ENCODE results near the gene JMJD4. TPM values are rescaled to one million over a fixed set of nuclear protein-coding genes. Genes with fewer than 3 reads are reported as not detected.

JMJD4 gene
- total RNA-seq, 2 donors from 2014 or later, result 19.4 to 21.8 TPM

DNA sequence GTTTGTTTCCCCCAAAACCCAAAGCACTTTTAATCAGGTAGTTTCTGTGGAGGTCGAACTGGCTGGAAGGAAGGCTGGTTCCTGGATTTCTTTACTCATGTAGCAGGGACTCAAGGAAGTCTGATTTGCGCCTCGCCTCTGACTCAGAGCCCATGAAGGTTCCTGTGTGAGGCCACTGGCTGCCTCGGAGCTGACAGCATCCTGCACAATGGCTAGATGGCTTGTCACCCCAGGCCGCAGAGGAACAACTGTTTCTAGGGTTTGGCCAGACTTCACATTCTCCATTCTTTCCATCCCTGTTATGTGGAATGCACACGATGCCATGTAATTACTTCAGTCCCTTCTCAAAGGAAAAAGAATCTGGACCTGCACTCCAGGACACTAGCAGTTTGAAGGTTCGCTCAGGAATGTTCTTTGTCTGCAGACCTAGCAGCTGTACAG is 41.2 kb upstream of the JMJD4 start:
- no peak overlapping the region for H3K4me3 Mint-ChIP-seq
- no peaks in the 10 kb centered on the region for H3K27me3 Mint-ChIP-seq (ENCODE audit: insufficient read depth)
- WGBS, 2 experiments (ENCODE audit: insufficient coverage in 1 of 2, insufficient read length in 1 of 2), result 69 to 93% methylated on average over 5 to 7 of the region's 7 CpGs
- Histone ChIP-seq H3K9ac (ENCODE audit: extremely low read depth, low read length, poor library complexity, severe bottlenecking) (no peak overlapping the region), H3K36me3 (ENCODE audit: control insufficient read depth, insufficient read depth, low read length) (peaks cover 5% of the 10 kb centered on the region), H3K9me3 (ENCODE audit: control insufficient read depth, low read length) (no peaks in the 10 kb centered on the region), H3K27me3 (ENCODE audit: control insufficient read depth, insufficient read depth, low read length, poor library complexity, severe bottlenecking) (no peaks in the 10 kb centered on the region), H3K4me1 (ENCODE audit: control insufficient read depth, insufficient read depth, low read length) (no peaks in the 10 kb centered on the region), H3K4me3 (ENCODE audit: low read length) (no peak overlapping the region), H3K27ac (ENCODE audit: low read depth, low read length) (peak overlapping the region; percentile 97)
- no peak overlapping the region for H3K27ac Mint-ChIP-seq
- H3K9me3 Mint-ChIP-seq, result no peaks in the 10 kb centered on the region
- DNase-seq, result no peak
- TF ChIP-seq, protein P1, sequence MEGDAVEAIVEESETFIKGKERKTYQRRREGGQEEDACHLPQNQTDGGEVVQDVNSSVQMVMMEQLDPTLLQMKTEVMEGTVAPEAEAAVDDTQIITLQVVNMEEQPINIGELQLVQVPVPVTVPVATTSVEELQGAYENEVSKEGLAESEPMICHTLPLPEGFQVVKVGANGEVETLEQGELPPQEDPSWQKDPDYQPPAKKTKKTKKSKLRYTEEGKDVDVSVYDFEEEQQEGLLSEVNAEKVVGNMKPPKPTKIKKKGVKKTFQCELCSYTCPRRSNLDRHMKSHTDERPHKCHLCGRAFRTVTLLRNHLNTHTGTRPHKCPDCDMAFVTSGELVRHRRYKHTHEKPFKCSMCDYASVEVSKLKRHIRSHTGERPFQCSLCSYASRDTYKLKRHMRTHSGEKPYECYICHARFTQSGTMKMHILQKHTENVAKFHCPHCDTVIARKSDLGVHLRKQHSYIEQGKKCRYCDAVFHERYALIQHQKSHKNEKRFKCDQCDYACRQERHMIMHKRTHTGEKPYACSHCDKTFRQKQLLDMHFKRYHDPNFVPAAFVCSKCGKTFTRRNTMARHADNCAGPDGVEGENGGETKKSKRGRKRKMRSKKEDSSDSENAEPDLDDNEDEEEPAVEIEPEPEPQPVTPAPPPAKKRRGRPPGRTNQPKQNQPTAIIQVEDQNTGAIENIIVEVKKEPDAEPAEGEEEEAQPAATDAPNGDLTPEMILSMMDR (conservative IDR thresholded peaks at IDR 0.05), result no peak
- H3K36me3 Mint-ChIP-seq (ENCODE audit: low read depth), result peaks cover 19% of the 10 kb centered on the region
- no peaks in the 10 kb centered on the region for H3K4me1 Mint-ChIP-seq

DNA sequence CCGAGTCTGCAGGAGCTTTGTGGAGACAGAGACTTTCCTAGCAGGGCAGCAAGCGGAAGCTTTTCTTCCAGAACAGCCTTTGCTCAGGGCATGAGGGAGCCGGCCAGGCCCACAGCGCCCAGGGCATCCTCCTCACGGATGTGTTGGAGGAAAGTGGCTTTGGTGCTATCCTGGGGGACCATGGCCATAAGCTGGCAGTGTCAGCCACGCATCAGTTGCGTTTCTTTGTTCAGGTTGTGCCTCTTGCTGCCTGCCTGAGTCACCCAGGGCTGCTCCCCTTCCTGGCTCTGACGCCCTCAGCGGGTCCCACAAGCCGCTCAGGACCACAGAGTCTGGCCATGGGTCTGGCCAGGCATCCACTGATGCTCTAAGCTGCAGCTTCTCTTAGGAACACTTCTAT is 40.7 kb upstream of the JMJD4 start:
- Histone ChIP-seq H3K4me1 (ENCODE audit: control insufficient read depth, insufficient read depth, low read length) (no peaks in the 10 kb centered on the region), H3K27ac (ENCODE audit: low read depth, low read length) (peak overlapping the region; percentile 97), H3K9ac (ENCODE audit: extremely low read depth, low read length, poor library complexity, severe bottlenecking) (no peak overlapping the region), H3K4me3 (ENCODE audit: low read length) (no peak overlapping the region), H3K9me3 (ENCODE audit: control insufficient read depth, low read length) (no peaks in the 10 kb centered on the region), H3K27me3 (ENCODE audit: control insufficient read depth, insufficient read depth, low read length, poor library complexity, severe bottlenecking) (no peaks in the 10 kb centered on the region), H3K36me3 (ENCODE audit: control insufficient read depth, insufficient read depth, low read length) (peaks cover 5% of the 10 kb centered on the region)
- TF ChIP-seq, protein P1 (conservative IDR thresholded peaks at IDR 0.05), result no peak
- Mint-ChIP-seq H3K27ac (no peak overlapping the region), H3K36me3 (ENCODE audit: low read depth) (peaks cover 18% of the 10 kb centered on the region), H3K4me1 (no peaks in the 10 kb centered on the region), H3K4me3 (no peak overlapping the region), H3K9me3 (no peaks in the 10 kb centered on the region), H3K27me3 (ENCODE audit: insufficient read depth) (no peaks in the 10 kb centered on the region)
- WGBS, 2 experiments (ENCODE audit: insufficient coverage in 1 of 2, insufficient read length in 1 of 2), result 91 to 94% methylated on average over 9 to 10 of the region's 10 CpGs
- DNase-seq, result no peak

- H3K27me3 Mint-ChIP-seq (ENCODE audit: insufficient read depth), result no peaks in the 10 kb centered on the region
- TF ChIP-seq, protein P1 (conservative IDR thresholded peaks at IDR 0.05), result no peak
- peaks cover 18% of the 10 kb centered on the region for H3K36me3 Mint-ChIP-seq (ENCODE audit: low read depth)
- no peaks in the 10 kb centered on the region for H3K9me3 Mint-ChIP-seq
- H3K4me1 Mint-ChIP-seq, result no peaks in the 10 kb centered on the region
- Histone ChIP-seq H3K36me3 (ENCODE audit: control insufficient read depth, insufficient read depth, low read length) (peaks cover 5% of the 10 kb centered on the region), H3K4me1 (ENCODE audit: control insufficient read depth, insufficient read depth, low read length) (no peaks in the 10 kb centered on the region), H3K27ac (ENCODE audit: low read depth, low read length) (peak overlapping the region; percentile 97), H3K4me3 (ENCODE audit: low read length) (no peak overlapping the region), H3K27me3 (ENCODE audit: control insufficient read depth, insufficient read depth, low read length, poor library complexity, severe bottlenecking) (no peaks in the 10 kb centered on the region), H3K9ac (ENCODE audit: extremely low read depth, low read length, poor library complexity, severe bottlenecking) (no peak overlapping the region), H3K9me3 (ENCODE audit: control insufficient read depth, low read length) (no peaks in the 10 kb centered on the region)
- H3K27ac Mint-ChIP-seq, result no peak overlapping the region
- peak; percentile 44 for DNase-seq
- no peak overlapping the region for H3K4me3 Mint-ChIP-seq
- WGBS, 2 experiments (ENCODE audit: insufficient coverage in 1 of 2, insufficient read length in 1 of 2), result 93 to 95% methylated on average over 20 to 42 of the region's 42 CpGs
These were observed 39.9 kb upstream of the JMJD4 start for GRCh38 chr1:227774821-227775661.

All from endodermal cell (in vitro differentiated cells).